DMS53 treated with DMSO at 0.1 percent for 48 hours (cell line): ENCODE data around the gene RASL10A.

Experiments used
- DNase-seq: peaks from one replicate; lab custom pipeline; 2025; ENCODE audit not compliant: unreplicated experiment; lab: John Stamatoyannopoulos, UW

The RASL10A gene

DNA sequence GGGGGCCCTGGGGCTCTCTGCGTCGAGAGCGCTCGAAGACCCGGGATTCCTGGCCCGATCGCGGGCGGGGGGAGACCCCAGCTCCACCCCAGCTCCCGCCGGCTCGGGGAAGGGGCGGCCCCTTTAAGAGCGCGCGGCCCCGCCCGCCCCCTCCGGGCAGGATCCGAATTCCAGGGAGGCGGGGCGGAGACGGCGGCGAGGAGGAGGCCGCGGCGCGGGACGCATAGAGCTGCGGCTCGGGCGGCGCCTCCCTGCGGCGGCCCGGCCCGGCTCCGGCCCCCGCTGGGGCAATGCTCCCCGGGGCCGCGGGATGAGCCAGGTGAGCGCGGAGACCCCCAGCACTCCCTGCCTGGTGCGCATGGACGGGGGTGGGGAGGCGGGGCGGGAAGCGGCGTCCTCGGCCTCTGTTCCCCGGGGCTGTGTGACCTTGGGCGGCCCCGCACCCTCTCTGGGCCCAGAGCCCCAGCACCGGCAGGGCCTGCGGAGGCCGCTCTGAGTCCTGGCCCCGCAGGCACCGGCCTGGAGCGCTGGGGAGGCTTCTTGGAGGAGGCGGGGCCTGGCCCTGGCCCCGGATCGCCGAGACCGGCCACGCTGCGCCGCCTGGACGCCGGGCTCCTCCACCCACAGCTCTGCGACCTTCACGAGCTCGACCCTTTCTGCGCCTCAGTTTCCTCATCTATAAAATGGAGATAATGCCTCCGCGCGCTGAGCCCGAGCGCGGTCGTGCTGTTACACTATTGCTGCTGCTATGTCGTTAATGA, 8.5 kb downstream of the RASL10A start:
- no peak for DNase-seq

DNA sequence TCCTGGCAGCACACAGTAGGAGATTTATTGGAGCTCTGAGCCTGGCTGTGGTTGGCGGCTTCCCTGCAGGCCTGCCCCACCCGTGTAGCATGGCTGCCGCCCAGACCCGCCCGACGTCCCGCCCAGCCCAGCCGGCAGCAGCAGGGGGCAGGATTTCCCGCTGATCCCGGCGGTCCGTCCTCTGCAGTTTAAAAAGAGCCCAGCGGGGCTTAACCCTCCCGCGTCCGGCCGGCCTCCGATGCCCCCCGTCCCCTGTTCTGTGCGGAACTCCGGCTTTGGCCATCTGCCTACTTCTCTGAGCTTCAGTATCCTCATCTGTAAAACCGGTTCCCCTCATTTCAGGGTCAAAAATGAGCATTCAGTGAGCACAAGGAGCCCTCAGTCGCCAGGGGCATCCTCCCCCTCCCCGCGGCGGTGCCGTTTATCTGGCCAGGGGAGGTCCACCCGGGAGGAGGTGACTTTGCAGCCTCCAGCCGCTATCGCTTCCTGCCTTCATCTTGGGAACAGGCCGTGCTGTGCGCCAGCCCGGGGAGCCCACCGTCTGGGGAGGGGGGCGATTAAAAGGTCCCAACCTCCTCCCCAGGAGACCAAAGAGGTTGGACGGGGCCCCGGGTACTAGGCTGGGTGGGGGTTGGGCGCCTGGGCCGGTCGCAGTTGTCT, 9.2 kb downstream of the RASL10A start, which contains the start of gene GAS2L1:
TSS of gene GAS2L1 (plus strand) at position 476 of the 660 bp plus-strand sequence. CDS start 1,456 bp downstream, outside the sequence.
- peak; percentile 12 for DNase-seq

DNA sequence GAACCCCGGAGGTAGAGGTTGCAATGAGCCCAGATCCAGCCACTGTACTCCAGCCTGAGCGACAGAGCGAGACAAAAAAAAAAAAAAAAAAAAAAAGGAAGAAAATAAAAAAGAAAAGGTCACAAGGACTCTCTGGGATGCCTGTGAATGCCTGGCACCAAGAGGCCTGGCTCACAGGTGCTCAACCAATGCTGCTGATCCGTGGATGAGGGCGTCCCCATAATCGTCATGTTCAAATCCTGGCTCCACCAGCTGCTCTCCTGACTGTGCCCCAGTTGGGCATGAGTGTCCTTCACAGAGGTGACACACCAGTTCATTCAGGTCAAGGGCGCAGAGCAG, 9.7 kb downstream of the RASL10A start:
- DNase-seq = no peak

DNA sequence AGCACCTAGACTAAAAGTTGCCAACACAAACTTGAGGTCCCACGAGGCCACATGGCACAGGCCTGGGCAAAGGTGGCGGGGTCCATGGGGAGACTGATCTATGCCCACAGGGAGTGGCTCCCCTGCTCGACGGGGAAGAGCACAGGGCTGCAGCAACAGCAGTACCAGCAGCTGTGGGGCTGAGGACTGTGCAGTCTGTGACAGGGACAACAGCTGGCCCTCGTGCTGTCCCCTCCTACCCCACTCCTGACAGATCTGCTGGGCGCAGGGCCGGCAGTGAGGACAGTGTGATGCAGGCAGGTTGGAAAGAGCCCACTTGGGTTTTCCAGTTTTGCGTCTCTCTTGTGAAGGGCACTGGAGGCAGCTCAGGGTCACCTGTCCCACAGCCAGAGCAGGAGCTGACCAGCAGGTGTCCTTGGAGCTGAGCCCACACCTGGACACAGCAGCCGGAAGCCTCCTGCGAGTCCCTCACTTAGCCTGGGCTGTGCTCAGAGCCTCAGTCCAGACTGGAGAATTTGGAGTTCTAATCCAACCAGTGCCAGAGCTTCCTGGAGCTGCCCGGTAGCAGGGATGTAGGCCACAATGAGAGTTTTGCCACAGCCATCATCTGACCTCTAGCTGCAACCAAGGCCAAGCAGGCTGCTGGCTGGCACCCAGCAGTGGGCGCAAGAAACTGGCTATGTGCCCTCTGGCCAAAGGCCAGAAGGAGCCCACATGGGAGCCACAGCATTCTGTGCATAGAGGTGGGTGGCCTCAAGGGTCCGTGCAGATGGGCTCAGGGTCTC, 12.6 kb downstream of the RASL10A start:
- no peak for DNase-seq

DNA sequence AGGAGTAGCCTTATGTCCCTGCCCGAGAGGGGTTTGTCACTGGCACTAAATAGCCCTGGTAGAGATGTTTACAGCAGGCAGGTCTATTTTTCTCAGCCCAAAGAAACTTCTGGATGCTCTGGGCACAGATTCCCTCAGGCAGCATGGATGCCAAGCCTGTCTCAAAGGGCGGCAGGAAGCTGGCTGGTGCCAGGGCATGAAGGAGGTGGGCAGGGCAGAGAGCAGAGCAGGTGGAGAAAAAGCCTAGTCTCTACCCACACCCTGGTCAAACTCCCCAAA, 13.2 kb downstream of the RASL10A start:
- no peak for DNase-seq

- no peak for DNase-seq
Observed at GRCh38 chr22:29301716-29302401, 13.6 kb downstream of the RASL10A start.

GRCh38 chr22:29300807-29301601, 14.5 kb downstream of the RASL10A start:
- DNase-seq = no peak

- DNase-seq = no peak
Observed at GRCh38 chr22:29300467-29300806, 15.1 kb downstream of the RASL10A start.

- no peak for DNase-seq
Observed at GRCh38 chr22:29299136-29299900, 16.2 kb downstream of the RASL10A start.

DNA sequence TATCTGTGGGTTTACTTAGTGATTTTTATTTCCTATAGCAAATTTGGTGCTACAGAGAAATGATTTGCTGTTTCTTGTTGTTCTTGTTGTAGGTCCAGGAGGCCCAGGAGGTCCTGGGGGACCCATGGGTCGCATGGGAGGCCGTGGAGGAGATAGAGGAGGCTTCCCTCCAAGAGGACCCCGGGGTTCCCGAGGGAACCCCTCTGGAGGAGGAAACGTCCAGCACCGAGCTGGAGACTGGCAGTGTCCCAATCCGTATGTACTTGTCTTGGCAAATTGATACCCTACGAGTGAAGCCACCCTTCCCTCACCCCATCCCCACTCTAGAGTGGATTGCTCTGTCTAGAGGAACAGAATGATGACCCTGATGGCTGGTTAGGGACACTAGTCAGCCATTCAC, 16.9 kb downstream of the RASL10A start:
- DNase-seq = no peak

GRCh38 chr22:29292379-29292778, 23.1 kb downstream of the RASL10A start:
- DNase-seq = no peak

GRCh38 chr22:29291215-29291614, 24.3 kb downstream of the RASL10A start:
- no peak for DNase-seq

DNA sequence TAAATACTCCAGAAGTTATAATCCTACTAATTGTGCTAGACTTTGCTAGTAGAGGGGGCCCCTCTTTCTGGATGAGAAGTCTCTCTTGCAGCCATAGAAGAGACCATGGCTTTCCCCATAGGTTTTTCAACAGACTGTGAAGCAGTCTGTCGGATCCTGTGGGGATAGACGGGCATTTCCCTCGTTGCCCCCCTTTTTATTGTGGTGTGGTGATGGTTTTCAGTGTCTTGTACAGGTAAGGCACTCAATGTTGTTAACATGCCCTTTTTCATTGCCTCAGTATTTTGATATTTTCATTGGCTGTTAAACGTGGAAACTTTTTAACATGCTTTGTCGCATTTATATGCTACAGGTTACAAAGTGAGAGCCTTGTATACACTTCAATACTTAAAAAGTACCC, 25.4 kb downstream of the RASL10A start:
- no peak for DNase-seq

- DNase-seq = no peak
Observed at GRCh38 chr22:29288837-29289236, 26.7 kb downstream of the RASL10A start.

GRCh38 chr22:29284196-29284595, 31.3 kb downstream of the RASL10A start:
- DNase-seq = no peak

DNA sequence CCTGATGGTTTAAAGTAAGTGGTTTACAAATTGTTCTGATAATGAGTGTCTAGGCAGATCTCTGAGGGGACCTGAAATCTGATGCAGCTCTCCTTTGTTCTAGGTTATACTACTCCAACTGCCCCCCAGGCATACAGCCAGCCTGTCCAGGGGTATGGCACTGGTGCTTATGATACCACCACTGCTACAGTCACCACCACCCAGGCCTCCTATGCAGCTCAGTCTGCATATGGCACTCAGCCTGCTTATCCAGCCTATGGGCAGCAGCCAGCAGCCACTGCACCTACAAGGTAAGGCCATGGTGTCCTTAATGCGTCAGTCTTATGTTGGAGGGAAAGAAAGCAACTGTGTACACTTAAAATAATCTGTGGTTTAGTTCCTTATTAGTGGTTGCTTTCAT, 37.6 kb downstream of the RASL10A start:
- no peak for DNase-seq

GRCh38 chr22:29275819-29276565, 39.5 kb downstream of the RASL10A start:
- no peak for DNase-seq

DNA sequence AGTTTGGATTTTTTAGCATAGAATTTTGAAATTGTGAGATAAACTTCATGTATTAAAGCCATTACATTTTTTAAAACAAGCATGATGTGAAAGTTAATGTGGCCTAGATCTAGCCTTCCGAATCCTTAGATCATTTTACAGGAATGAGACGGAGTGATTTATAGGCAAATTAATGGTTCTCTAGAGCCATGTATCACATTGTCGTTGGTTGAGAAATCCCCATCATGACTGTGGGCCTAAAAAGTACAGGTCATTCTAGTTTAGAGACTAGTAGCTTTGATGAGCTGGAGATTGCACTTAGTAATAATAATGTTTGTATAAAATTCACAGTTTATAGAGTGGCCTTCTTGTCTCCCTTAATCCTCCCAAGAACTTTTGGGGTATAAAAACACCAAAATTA, 40.3 kb downstream of the RASL10A start:
- DNase-seq = no peak

DNA sequence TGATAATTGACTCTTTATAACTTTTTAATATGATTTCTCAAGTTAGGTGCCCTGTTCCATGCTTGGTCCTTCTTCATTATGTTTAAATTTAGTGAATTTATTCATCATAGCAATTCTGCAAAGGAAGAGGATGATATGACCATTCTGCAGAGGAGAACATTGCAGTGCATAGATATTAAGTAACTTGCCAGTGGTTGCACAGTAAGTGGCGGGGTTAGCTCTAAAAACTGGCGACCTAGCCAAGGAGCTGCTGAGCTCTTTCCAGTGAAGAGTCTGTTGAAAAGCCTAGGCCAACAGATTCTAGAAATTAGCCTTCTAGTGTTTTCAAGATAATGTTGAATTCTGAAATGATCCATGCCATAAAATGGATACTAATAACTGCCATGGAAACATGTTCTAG, 42.9 kb downstream of the RASL10A start:
- DNase-seq = no peak
